Mucosa of rectum (tissue), 2 donors: ENCODE measurements around the gene EFHC2.
A peak's percentile ranks its signal among the peaks of the same experiment; 100 is the strongest.

Experiments used
- H3K27ac ChIP-seq, 2 donors: one replicate each; pipeline ENCODE4 v1.7.0; 2013; ENCODE audit warnings: inconsistent platforms in 2 of 2, low read depth in 2 of 2, low read length in 2 of 2
- H3K27me3 ChIP-seq, 2 donors: one replicate each; pipeline ENCODE4 v1.7.0; 2013; ENCODE audit warnings: low read length in 2 of 2; ENCODE audit not compliant: control insufficient read depth in 2 of 2, insufficient read depth in 2 of 2
- H3K36me3 ChIP-seq, 2 donors: one replicate each; pipeline ENCODE4 v1.7.0; 2013; ENCODE audit warnings: low read length in 2 of 2; ENCODE audit not compliant: control insufficient read depth in 2 of 2, insufficient read depth in 2 of 2
- H3K4me1 ChIP-seq, 2 donors: one replicate each; pipeline ENCODE4 v1.7.0; 2013; ENCODE audit warnings: low read length in 2 of 2, mild to moderate bottlenecking in 1 of 2; ENCODE audit not compliant: control insufficient read depth in 2 of 2, insufficient read depth in 2 of 2
- H3K4me3 ChIP-seq, 2 donors: one replicate each; pipeline ENCODE4 v1.7.0; 2013; ENCODE audit warnings: low read length in 2 of 2
- H3K9ac ChIP-seq, 2 donors: one replicate each; pipeline ENCODE4 v1.7.0; 2013; ENCODE audit warnings: low read length in 2 of 2, low read depth in 1 of 2, mild to moderate bottlenecking in 1 of 2
- H3K9me3 ChIP-seq, 2 donors: one replicate each; pipeline ENCODE4 v1.7.0; 2013; ENCODE audit warnings: low read length in 2 of 2; ENCODE audit not compliant: control insufficient read depth in 2 of 2
- donor health status: healthy.
- donor health status: Normal muscosa, but diverticular disease.

EFHC2 gene

GRCh38 chrX:44332437-44332836 lies 11.0 kb downstream of the EFHC2 start:
- no peaks in the 10 kb centered on the region for H3K27me3 ChIP-seq
- H3K9ac ChIP-seq: no peak overlapping the region
- H3K27ac ChIP-seq: no peak overlapping the region
- no peaks in the 10 kb centered on the region for H3K36me3 ChIP-seq
- no peaks in the 10 kb centered on the region for H3K9me3 ChIP-seq
- H3K4me1 ChIP-seq: no peaks in the 10 kb centered on the region
- H3K4me3 ChIP-seq: no peak overlapping the region

GRCh38 chrX:44330227-44330626 lies 13.2 kb downstream of the EFHC2 start:
- Histone ChIP-seq H3K9ac (no peak overlapping the region), H3K27me3 (no peaks in the 10 kb centered on the region), H3K9me3 (no peaks in the 10 kb centered on the region), H3K36me3 (no peaks in the 10 kb centered on the region), H3K27ac (no peak overlapping the region), H3K4me1 (no peaks in the 10 kb centered on the region), H3K4me3 (no peak overlapping the region)

- Histone ChIP-seq H3K27me3 (no peaks in the 10 kb centered on the region), H3K9ac (no peak overlapping the region), H3K9me3 (no peaks in the 10 kb centered on the region), H3K27ac (no peak overlapping the region), H3K4me3 (no peak overlapping the region), H3K4me1 (no peaks in the 10 kb centered on the region), H3K36me3 (no peaks in the 10 kb centered on the region)
These were observed 23.9 kb downstream of the EFHC2 start for GRCh38 chrX:44319550-44319949.

- H3K27me3 ChIP-seq: no peaks in the 10 kb centered on the region
- no peak overlapping the region for H3K9ac ChIP-seq
- no peaks in the 10 kb centered on the region for H3K4me1 ChIP-seq
These were observed 26.3 kb downstream of the EFHC2 start for GRCh38 chrX:44317181-44317580.

GRCh38 chrX:44314808-44315207 lies 28.7 kb downstream of the EFHC2 start:
- Histone ChIP-seq H3K9me3 (no peaks in the 10 kb centered on the region), H3K4me3 (no peak overlapping the region), H3K27me3 (no peaks in the 10 kb centered on the region), H3K9ac (no peak overlapping the region), H3K27ac (no peak overlapping the region), H3K4me1 (no peaks in the 10 kb centered on the region), H3K36me3 (no peaks in the 10 kb centered on the region)

More at GRCh38 chrX:44317181-44317580, 26.3 kb downstream of the EFHC2 start:
- H3K9me3 ChIP-seq: no peaks in the 10 kb centered on the region
- no peak overlapping the region for H3K4me3 ChIP-seq
- no peaks in the 10 kb centered on the region for H3K36me3 ChIP-seq
- H3K27ac ChIP-seq: no peak overlapping the region

- H3K4me1 ChIP-seq: no peaks in the 10 kb centered on the region
- H3K36me3 ChIP-seq: no peaks in the 10 kb centered on the region
- no peaks in the 10 kb centered on the region for H3K9me3 ChIP-seq
- H3K4me3 ChIP-seq: no peak overlapping the region
- no peak overlapping the region for H3K27ac ChIP-seq
- H3K27me3 ChIP-seq: no peaks in the 10 kb centered on the region
- H3K9ac ChIP-seq: no peak overlapping the region
These were observed 29.2 kb downstream of the EFHC2 start for GRCh38 chrX:44314259-44314734.

- Histone ChIP-seq H3K27ac (no peak overlapping the region), H3K4me1 (no peaks in the 10 kb centered on the region), H3K36me3 (no peaks in the 10 kb centered on the region), H3K4me3 (no peak overlapping the region), H3K9me3 (no peaks in the 10 kb centered on the region), H3K27me3 (no peaks in the 10 kb centered on the region), H3K9ac (no peak overlapping the region)
These were observed 31.1 kb downstream of the EFHC2 start for GRCh38 chrX:44312421-44312820.

GRCh38 chrX:44310227-44310626 lies 33.2 kb downstream of the EFHC2 start:
- Histone ChIP-seq H3K36me3 (no peaks in the 10 kb centered on the region), H3K4me3 (no peak overlapping the region), H3K27me3 (no peaks in the 10 kb centered on the region)

GRCh38 chrX:44308869-44309268 lies 34.6 kb downstream of the EFHC2 start:
- Histone ChIP-seq H3K36me3 (no peaks in the 10 kb centered on the region), H3K4me3 (no peak overlapping the region), H3K9me3 (no peaks in the 10 kb centered on the region), H3K9ac (no peak overlapping the region), H3K27ac (no peak overlapping the region), H3K27me3 (no peaks in the 10 kb centered on the region), H3K4me1 (no peaks in the 10 kb centered on the region)

More at GRCh38 chrX:44310227-44310626, 33.2 kb downstream of the EFHC2 start:
- Histone ChIP-seq H3K27ac (no peak overlapping the region), H3K9me3 (no peaks in the 10 kb centered on the region), H3K4me1 (no peaks in the 10 kb centered on the region), H3K9ac (no peak overlapping the region)

- H3K9ac ChIP-seq: no peak overlapping the region
- H3K9me3 ChIP-seq: no peaks in the 10 kb centered on the region
- no peaks in the 10 kb centered on the region for H3K27me3 ChIP-seq
- H3K4me3 ChIP-seq: no peak overlapping the region
- H3K4me1 ChIP-seq: no peaks in the 10 kb centered on the region
- peak overlapping the region in 1 of 2 donors; percentile 22 for H3K27ac ChIP-seq
- no peaks in the 10 kb centered on the region for H3K36me3 ChIP-seq
These were observed 37.1 kb downstream of the EFHC2 start for GRCh38 chrX:44306356-44306755.

GRCh38 chrX:44305921-44306320 lies 37.6 kb downstream of the EFHC2 start:
- Histone ChIP-seq H3K9ac (no peak overlapping the region), H3K4me3 (no peak overlapping the region), H3K36me3 (no peaks in the 10 kb centered on the region), H3K27me3 (no peaks in the 10 kb centered on the region), H3K4me1 (no peaks in the 10 kb centered on the region), H3K9me3 (no peaks in the 10 kb centered on the region), H3K27ac (peak overlapping the region in 1 of 2 donors; percentile 22)
